Mononuclear cell (primary cell): Measurements from ENCODE around the gene GPR15. TPM values are rescaled to one million over a fixed set of nuclear protein-coding genes. Genes with fewer than 3 reads are reported as not detected.
"Not testable (repeated sequence)": the region's sequence is repeated elsewhere in the genome, so short reads cannot be mapped to it uniquely, and the experiment has no call there.

Experiments used
- H3K27me3 ChIP-seq: 2 replicates; pipeline ENCODE4 v1.6.0; 2011; ENCODE audit warnings: low read length, control low read depth; ENCODE audit not compliant: insufficient read depth
- H3K4me1 ChIP-seq: 2 replicates; pipeline ENCODE4 v1.5.1; 2011; ENCODE audit warnings: mild to moderate bottlenecking, low read length, control low read depth; ENCODE audit not compliant: insufficient read depth
- H3K4me3 ChIP-seq: 2 replicates; pipeline ENCODE4 v1.5.1; 2011; ENCODE audit warnings: mild to moderate bottlenecking, low read length, moderate library complexity
- H3K9me3 ChIP-seq: 2 replicates; pipeline ENCODE4 v1.5.1; 2011; ENCODE audit warnings: low read depth, mild to moderate bottlenecking, control low read depth, low read length
- total RNA-seq: library from RNA; depleted of rRNA; stranded (reverse); fragments of >200 nt; gene quantifications from one replicate; pipeline ENCODE4 v1.2.3, GENCODE V29; 2012

The GPR15 gene
- total RNA-seq, 1 donor: 40.1 TPM

DNA sequence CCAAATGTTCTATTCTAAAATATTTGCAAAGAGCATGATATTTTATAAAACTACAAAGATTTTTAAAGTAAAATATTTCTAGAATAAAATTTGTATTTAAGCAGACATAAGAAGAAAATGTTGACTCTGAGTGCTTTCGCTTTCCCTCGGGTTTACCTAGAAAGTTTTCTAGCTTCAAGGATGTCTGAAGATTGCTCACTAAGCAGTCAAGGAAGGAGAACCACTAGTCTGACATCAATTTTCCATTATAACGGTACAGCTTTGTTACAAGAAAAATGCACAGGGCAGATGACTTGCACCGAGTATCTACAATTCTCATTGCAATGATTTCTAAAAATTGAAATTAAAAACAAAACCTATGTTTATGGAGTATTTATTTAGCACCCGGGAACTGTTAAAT is 14.2 kb downstream of the GPR15 start:
- H3K27me3 ChIP-seq: no peaks in the 10 kb centered on the region
- no peaks in the 10 kb centered on the region for H3K9me3 ChIP-seq
- H3K4me1 ChIP-seq: no peaks in the 10 kb centered on the region
- no peak overlapping the region for H3K4me3 ChIP-seq

DNA sequence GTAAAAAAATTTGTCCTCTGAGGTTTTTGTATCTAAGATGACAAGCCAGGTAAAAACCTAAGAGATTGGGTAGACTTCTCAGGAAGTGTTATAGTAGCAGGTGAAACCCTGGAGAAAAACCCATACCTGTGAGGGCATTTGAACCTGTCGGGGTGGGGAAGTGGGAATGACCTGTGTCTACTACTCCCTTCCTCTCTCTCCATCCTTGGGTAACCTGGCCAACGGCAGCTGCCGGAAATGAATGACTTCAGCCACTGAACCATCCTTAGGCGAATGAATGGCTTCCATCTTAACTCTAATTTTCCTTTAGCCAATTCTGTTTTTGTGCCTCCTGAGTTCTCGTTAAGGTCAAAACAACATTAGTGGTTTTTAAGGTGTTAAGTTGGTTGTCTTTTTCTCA is 16.8 kb downstream of the GPR15 start:
- H3K27me3 ChIP-seq: no peaks in the 10 kb centered on the region
- H3K4me3 ChIP-seq: no peak overlapping the region
- no peaks in the 10 kb centered on the region for H3K9me3 ChIP-seq
- H3K4me1 ChIP-seq: peaks cover 13% of the 10 kb centered on the region

DNA sequence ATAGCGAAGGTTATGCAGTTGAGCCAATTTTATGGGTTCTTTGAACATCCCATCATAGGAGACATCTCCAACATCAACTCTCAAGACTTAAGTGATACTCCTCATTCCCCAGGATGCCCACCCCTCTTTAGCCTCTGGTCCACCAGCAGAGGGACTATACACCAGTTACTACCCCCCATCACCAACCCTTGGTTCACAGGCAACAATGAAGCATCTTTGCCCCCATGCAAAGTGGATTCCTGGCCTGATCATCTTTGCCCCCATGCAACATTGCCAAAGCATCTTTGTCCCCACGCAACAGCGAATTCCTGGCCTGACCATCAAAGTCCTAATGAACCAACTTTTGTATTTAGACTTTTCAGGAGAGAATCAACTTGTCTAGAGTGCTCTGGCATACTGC is 19.1 kb downstream of the GPR15 start:
- H3K4me3 ChIP-seq: no peak overlapping the region
- H3K27me3 ChIP-seq: no peaks in the 10 kb centered on the region
- H3K4me1 ChIP-seq: peaks cover 15% of the 10 kb centered on the region
- no peaks in the 10 kb centered on the region for H3K9me3 ChIP-seq

DNA sequence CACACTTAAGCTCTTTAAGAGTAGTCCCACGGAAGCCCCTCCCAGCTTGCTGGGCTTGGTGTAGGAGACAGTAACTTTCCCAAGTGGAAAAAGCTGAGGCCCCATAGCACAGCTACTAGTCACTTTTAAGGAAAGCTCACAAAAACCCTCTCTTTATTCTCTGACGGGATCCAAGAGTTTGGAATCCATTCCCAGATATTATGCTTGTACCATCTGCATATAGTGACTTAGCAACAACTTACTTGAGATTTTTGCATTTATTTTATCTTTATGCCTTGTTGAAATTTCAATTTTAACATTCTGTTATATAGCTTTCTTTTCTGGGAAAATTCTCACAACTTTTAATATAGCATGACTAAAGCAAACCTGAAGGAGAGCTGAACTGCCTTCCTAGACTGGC is 19.5 kb downstream of the GPR15 start:
- H3K4me1 ChIP-seq: peaks cover 17% of the 10 kb centered on the region
- no peaks in the 10 kb centered on the region for H3K27me3 ChIP-seq
- no peak overlapping the region for H3K4me3 ChIP-seq
- no peaks in the 10 kb centered on the region for H3K9me3 ChIP-seq

DNA sequence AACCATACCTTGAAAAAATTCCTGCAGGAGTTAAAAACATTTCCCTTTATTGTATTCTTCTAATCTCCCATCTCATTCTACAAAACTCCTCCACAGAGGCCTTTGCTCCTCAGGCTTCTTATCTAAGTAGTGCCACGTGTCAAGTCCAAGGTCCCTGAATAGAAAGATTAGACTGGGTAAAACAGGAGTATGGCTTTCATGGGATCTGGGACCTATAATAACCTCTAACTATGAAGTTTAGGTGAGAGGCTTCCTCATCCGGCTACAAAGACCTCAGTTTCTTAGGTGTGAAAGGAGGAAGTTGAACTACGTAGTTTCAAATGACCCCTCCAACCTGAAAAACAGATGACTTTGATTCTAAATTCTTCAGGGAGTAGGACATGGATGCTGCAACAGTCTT is 20.0 kb downstream of the GPR15 start:
- H3K4me3 ChIP-seq: no peak overlapping the region
- H3K9me3 ChIP-seq: no peaks in the 10 kb centered on the region
- peaks cover 22% of the 10 kb centered on the region for H3K4me1 ChIP-seq
- H3K27me3 ChIP-seq: no peaks in the 10 kb centered on the region

DNA sequence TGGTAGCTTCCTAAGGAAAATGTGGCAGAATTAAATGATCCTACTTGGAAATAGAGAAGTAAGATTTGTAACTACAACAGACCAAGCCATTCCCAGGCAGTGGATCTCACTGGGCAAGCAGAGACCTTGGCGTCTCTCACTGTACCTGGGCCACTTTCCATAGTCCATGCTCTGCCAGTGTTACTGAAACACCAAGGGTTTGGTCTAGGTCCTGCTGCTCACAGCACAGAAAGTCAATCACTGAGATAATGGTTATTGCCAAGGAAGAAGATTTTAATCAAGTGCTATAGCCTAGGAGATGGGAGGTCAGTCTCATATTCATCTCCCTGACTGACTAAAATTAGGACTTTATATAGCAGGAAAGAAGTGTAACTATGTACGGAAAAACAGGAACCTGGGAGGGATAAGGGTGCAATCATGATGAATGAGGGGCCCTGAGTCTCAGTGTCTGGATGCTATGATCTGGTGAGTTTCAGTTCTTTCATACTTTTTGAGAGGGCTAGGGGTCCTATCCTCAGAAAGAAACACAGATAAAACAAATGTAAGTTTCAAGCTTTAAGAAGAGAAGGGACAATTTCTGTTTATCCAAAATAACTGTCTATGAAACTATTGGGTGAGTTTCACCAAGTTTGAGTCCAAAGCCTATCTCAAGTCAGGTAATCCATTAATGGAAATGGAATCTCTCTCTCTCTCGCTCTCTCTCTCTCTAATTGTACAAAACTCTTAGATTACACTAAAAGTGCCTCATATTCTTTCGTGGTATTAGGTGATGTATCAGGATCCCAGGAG is 20.6 kb downstream of the GPR15 start:
- no peak overlapping the region for H3K4me3 ChIP-seq
- H3K27me3 ChIP-seq: no peaks in the 10 kb centered on the region
- H3K4me1 ChIP-seq: peaks cover 29% of the 10 kb centered on the region
- no peaks in the 10 kb centered on the region for H3K9me3 ChIP-seq

DNA sequence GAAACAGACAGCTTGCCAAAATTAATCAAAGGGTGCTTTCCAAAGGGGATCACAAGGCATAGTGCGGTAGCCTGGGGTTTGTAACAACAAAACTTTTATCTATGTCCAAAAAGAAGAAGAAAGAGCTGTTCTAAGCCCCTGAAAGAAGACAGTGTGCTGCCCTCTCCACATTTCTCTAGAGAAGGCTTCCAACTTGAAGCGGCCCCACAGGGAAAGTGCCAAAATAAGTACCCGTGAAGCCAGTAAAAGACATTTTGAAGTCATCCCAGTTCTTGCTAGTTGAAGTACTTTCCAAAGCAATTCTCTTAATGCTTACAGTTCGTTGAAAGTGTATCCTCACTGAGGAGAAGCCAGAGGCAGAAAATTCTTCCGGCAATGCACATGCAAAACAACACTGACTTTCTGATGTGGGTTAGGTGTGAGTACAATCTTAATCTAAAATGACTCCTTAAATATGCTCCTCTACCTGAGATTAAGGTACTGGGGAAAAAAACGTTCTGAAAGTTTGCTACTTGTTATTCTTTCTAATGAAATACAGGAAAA is 21.3 kb downstream of the GPR15 start:
- no peaks in the 10 kb centered on the region for H3K27me3 ChIP-seq
- H3K4me1 ChIP-seq: peaks cover 29% of the 10 kb centered on the region
- no peaks in the 10 kb centered on the region for H3K9me3 ChIP-seq
- no peak overlapping the region for H3K4me3 ChIP-seq

DNA sequence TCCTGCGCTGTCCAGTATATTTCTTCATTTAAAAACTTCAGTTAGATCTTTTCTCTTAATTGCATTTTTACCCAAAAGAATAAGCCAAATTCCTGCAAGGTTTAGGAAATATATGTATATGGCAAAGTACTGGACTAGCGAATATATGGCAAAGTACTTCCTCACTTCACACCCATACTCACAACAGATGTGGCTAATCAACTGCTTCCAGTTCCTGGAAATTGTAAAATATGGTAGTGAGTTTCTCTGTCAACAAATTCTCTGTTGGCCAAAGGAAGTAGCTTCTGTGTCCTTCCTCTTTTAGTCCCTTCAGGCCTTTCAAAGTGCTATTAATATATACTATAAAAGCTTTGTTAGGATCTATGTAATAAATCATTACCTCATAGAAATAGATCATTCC is 22.0 kb downstream of the GPR15 start:
- no peaks in the 10 kb centered on the region for H3K9me3 ChIP-seq
- H3K4me1 ChIP-seq: peaks cover 29% of the 10 kb centered on the region
- no peaks in the 10 kb centered on the region for H3K27me3 ChIP-seq
- H3K4me3 ChIP-seq: no peak overlapping the region

DNA sequence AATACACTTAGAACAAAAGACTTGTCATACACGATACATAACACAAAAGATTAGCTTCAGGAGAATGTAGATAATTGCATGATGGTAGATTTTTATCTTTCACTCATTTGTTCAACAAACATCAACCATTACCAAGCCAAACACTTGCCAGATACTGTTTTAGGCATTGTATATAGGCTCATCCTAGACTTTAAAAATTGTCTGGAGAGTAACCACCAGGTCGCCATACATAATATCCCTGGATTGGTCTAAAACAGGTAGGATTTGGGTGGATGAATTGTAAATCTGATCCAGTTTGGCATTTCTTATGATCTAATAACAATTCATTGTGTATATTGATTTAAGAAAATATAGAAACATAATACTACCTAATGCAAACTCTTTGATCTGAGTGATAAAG is 22.8 kb downstream of the GPR15 start:
- H3K4me1 ChIP-seq: peaks cover 29% of the 10 kb centered on the region
- H3K4me3 ChIP-seq: no peak overlapping the region
- no peaks in the 10 kb centered on the region for H3K27me3 ChIP-seq
- no peaks in the 10 kb centered on the region for H3K9me3 ChIP-seq

DNA sequence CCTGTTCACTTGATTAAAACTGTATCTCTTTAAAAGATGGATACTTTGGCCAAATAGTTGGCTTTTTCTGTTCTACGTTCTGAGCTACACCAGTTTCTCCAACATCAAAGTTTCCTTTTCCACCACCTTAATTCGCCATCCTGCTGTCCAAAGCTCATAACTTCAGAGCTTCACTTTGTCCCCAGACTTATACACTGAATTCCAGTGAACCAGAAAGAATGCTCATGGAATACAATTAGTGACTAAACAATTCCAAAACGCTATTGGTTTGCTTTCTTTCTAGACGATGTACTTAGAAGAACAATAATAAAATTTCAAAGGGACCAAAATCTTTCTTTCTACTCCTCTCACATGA is 23.2 kb downstream of the GPR15 start:
- no peak overlapping the region for H3K4me3 ChIP-seq
- H3K27me3 ChIP-seq: no peaks in the 10 kb centered on the region
- peaks cover 29% of the 10 kb centered on the region for H3K4me1 ChIP-seq
- H3K9me3 ChIP-seq: no peaks in the 10 kb centered on the region

DNA sequence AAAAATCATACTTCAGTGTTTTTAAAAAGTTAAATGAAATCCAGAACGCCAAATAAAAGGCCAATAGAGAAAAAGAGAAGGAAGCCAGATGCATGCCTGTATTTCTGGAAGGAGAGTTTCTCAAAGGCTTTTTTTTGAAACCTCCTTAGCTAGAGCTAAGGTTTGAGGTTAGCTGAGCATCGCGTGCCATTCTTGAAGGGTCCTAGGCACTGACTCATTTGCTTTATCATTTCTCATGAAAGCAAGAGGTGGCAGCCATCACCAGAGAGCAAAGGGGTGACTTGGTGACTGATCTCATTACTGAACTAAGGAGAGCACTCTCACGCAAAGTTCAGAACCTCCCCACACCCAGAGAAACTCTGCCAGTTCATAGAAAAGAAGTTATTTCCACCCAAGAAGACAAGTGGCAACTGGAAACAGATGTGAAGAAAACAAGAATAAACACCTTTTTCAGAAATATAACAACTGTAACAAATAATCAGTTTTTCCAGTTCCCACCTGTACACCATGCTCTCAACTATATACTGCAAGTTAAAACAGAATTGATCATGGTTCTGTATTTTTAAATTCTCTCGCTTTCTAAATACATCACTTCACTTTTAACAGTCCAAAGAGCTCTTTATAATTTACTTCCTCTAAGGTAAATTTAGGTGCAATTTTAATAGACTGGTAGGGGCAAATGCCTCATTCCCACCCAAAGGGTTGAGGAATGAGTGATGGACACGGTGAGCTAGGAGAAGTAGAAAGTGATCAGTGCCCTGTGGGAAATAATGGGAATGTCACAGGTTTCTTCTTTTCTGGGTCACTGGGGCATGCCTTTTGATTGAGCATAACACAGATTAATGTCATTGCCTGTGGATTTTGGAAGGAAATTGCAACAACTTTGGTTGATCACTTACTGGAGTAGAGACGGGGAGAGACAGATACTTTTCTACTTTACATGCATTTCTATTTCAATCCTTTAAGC is 24.7 kb downstream of the GPR15 start:
- Histone ChIP-seq H3K9me3 (no peaks in the 10 kb centered on the region), H3K4me3 (no peak overlapping the region)

DNA sequence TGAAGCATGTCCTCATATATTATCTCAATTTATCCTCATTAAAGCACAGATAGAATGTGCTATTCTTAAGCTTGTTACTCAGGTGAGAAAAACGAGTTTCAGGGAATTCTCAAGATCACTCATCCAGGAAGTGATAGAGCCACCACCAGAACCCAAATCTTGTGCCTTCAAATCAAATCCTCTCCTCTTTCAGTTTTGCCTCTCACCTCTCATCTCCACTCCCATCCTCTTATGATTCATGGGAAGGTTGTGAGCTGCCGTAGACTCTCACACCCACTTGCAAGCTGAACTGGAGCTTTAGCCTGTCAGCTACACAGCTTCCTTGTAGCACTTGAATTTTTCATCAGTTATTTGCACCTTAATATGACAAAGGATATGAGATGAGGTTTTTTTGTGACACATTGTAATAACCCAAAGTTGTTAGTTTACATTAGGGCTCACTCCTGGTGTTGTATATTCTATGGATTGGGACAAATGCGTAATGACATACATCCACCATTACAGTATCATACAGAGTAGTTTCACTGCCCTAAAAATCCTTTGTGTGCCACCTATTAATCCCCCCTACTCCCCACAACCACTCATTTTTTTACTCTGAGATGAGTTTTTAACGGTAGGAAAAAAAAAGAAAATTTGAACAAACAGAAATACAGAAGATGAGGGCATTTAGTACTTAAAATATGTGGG is 25.7 kb downstream of the GPR15 start:
- no peak overlapping the region for H3K4me3 ChIP-seq
- H3K9me3 ChIP-seq: no peaks in the 10 kb centered on the region
- H3K27me3 ChIP-seq: no peaks in the 10 kb centered on the region
- peaks cover 33% of the 10 kb centered on the region for H3K4me1 ChIP-seq

More for the DNA sequence above, 24.7 kb downstream of the GPR15 start:
- H3K4me1 ChIP-seq: peaks cover 29% of the 10 kb centered on the region
- no peaks in the 10 kb centered on the region for H3K27me3 ChIP-seq

DNA sequence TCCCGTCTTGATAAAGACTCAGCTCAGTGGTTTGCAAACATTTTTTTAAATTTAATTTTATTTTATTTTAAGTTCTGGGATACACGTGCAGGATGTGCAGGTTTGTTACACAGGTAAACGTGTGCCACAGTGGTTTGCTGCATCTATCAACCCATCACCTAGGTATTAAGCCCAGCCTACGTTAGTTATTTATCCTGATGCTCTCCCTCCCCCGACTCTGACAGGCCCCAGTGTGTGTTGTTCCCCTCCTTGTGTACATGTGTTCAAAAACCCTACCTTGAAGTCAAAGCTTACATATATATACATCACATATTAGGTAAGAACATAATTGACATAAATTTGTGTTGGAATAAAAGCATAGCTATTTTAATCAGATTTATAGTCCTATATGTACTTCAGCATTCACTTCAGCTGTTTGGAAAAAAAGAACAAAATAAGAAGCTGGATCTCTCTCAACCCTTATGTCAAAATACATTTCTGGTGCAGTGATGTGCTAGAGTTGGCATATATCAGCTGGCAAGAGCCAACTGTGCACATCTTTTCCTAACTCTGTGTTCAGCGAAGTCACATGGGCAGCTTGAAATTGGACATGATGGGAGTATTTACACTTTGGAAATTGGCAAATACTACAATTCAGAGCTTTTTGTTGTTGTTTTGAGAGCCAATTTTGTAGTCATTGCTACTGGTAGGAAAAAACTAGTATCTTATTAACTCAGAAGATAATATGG is 26.5 kb downstream of the GPR15 start:
- Histone ChIP-seq H3K9me3 (no peaks in the 10 kb centered on the region), H3K27me3 (no peaks in the 10 kb centered on the region), H3K4me1 (peaks cover 32% of the 10 kb centered on the region), H3K4me3 (no peak overlapping the region)

DNA sequence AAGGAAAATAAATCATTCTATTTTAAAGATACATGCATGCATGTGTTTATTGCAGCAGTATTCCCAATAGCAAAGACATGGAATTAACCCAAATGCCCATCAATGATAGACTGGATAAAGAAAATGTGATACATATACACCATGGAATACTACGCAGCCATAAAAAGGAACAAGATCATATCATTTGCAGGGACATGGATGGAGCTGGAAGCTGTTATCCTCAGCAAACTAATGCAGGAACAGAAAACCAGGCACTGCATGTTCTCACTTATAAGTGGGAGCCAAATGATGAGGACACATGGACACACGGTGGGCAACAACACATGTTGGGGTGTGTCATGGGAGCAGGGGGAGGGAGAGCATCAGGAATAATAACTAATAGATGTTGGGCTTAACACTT is 28.0 kb downstream of the GPR15 start:
- H3K27me3 ChIP-seq, H3K9me3 ChIP-seq, H3K4me3 ChIP-seq: not testable (repeated sequence)
- peaks cover 40% of the 10 kb centered on the region for H3K4me1 ChIP-seq
